Measurements from ENCODE around the gene LKAAEAR1.
"Not testable (repeated sequence)": the region's sequence is repeated elsewhere in the genome, so short reads cannot be mapped to it uniquely, and the experiment has no call there.

Gene LKAAEAR1

GRCh38 chr20:64119681-64120341, 35.6 kb upstream of the LKAAEAR1 start:
- peak; percentile 7 for DNase-seq (ENCODE audit: low read depth)

GRCh38 chr20:64119301-64119680, 35.1 kb upstream of the LKAAEAR1 start:
- H3K4me3 ChIP-seq (replicated peaks; ENCODE audit: low read depth, low read length): no peak overlapping the region
- TF ChIP-seq CTCF (IDR thresholded peaks at IDR 0.05; ENCODE audit: low read length, missing control alignments): no peak
- no peak for DNase-seq (ENCODE audit: low read depth)

More at GRCh38 chr20:64119681-64120341, 35.6 kb upstream of the LKAAEAR1 start:
- TF ChIP-seq CTCF (IDR thresholded peaks at IDR 0.05; ENCODE audit: low read length, missing control alignments): no peak
- no peak overlapping the region for H3K4me3 ChIP-seq (replicated peaks; ENCODE audit: low read depth, low read length)

GRCh38 chr20:64117432-64117777, 33.2 kb upstream of the LKAAEAR1 start:
- DNase-seq (ENCODE audit: low read depth): not testable (repeated sequence)

GRCh38 chr20:64116541-64117431, 32.6 kb upstream of the LKAAEAR1 start:
- no peak for TF ChIP-seq CTCF (IDR thresholded peaks at IDR 0.05; ENCODE audit: low read length, missing control alignments)
- DNase-seq (ENCODE audit: low read depth): no peak
- H3K4me3 ChIP-seq (replicated peaks; ENCODE audit: low read depth, low read length): no peak overlapping the region

More at GRCh38 chr20:64117432-64117777, 33.2 kb upstream of the LKAAEAR1 start:
- H3K4me3 ChIP-seq (replicated peaks; ENCODE audit: low read depth, low read length): not testable (repeated sequence)

- DNase-seq (ENCODE audit: low read depth): no peak
- no peak overlapping the region for H3K4me3 ChIP-seq (replicated peaks; ENCODE audit: low read depth, low read length)
- no peak for TF ChIP-seq CTCF (IDR thresholded peaks at IDR 0.05; ENCODE audit: low read length, missing control alignments)
Observed at GRCh38 chr20:64116016-64116415, 31.8 kb upstream of the LKAAEAR1 start.

- TF ChIP-seq CTCF (IDR thresholded peaks at IDR 0.05; ENCODE audit: low read length, missing control alignments): no peak
- H3K4me3 ChIP-seq (replicated peaks; ENCODE audit: low read depth, low read length): no peak overlapping the region
- DNase-seq (ENCODE audit: low read depth): no peak
Observed at GRCh38 chr20:64115171-64115911, 31.1 kb upstream of the LKAAEAR1 start.

GRCh38 chr20:64114356-64114971, 30.3 kb upstream of the LKAAEAR1 start:
- TF ChIP-seq CTCF (IDR thresholded peaks at IDR 0.05; ENCODE audit: low read length, missing control alignments): no peak

More at GRCh38 chr20:64114356-64114971, 30.3 kb upstream of the LKAAEAR1 start:
- no peak overlapping the region for H3K4me3 ChIP-seq (replicated peaks; ENCODE audit: low read depth, low read length)
- DNase-seq (ENCODE audit: low read depth): no peak

Measured in fibroblast of pulmonary artery (primary cell).